H54 (cell line): ENCODE measurements around the gene UBIAD1.
"Not testable (repeated sequence)": the region's sequence is repeated elsewhere in the genome, so short reads cannot be mapped to it uniquely, and the experiment has no call there.

Experiments used
- DNase-seq: peaks from one replicate; pipeline ENCODE4 v3.0.0; 2011; ENCODE audit warnings: low spot score, mixed read lengths; ENCODE audit not compliant: insufficient read length
- FAIRE-seq: peaks from 3 replicates; lab custom pipeline; 2011; peaks lifted over from hg19 to GRCh38; lab: Jason Lieb, UNC
- POLR2A ChIP-seq: IDR thresholded peaks from 2 replicates; pipeline ENCODE4 v1.6.1; 2011; ENCODE audit warnings: low read depth, mild to moderate bottlenecking, low read length

The UBIAD1 gene

GRCh38 chr1:11266268-11267074 lies 6.5 kb upstream of the UBIAD1 start:
- no peak for TF ChIP-seq POLR2A
- FAIRE-seq (no peak), DNase-seq (no peak)

GRCh38 chr1:11267350-11268337 lies 5.4 kb upstream of the UBIAD1 start:
- FAIRE-seq = not testable (repeated sequence)

GRCh38 chr1:11272544-11272831 lies 510 bp upstream of the UBIAD1 start:
- FAIRE-seq (no peak), DNase-seq (no peak)
- no peak for TF ChIP-seq POLR2A

More at GRCh38 chr1:11267350-11268337, 5.4 kb upstream of the UBIAD1 start:
- DNase-seq = not testable (repeated sequence)

DNA sequence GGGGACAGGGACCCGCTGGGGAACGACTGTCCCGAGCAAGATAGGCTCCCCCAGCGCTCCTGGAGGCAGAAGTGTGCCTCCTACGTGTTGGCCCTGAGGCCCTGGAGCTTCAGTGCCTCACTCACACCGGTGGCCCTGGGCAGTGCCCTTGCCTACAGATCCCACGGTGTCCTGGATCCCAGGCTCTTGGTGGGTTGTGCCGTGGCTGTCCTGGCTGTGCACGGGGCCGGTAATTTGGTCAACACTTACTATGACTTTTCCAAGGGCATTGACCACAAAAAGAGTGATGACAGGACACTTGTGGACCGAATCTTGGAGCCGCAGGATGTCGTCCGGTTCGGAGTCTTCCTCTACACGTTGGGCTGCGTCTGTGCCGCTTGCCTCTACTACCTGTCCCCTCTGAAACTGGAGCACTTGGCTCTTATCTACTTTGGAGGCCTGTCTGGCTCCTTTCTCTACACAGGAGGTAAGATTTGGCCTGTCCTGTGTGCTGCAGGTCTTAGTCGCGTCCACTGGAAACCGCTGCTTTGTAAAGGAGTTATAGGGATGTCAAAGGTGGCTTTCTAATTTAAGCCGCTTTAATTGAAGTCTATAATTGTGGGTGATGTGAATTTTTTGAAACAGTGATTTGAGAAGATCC lies 717 bp downstream of the UBIAD1 start:
- no peak for TF ChIP-seq POLR2A
- FAIRE-seq (no peak), DNase-seq (no peak)

DNA sequence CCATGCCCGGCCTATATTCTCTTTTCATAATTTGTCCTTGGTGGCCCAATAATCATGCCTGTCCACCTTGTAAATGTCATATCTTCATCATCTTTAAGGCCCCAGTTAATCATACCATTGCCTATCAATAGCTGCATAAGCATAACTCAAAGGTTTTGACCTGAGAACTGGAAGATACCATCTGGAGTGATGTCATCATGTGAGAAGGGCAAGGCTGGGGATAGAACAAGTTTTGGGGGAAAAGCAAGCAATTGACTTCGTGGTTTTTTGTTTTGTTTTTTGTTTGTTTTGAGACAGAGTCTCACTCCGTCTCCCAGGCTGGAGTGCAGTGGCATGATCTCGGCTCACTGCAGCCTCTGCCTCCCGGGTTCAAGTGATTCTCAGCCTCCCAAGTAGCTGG lies 6.2 kb downstream of the UBIAD1 start:
- no peak for TF ChIP-seq POLR2A
- no peak for FAIRE-seq
- no peak for DNase-seq

DNA sequence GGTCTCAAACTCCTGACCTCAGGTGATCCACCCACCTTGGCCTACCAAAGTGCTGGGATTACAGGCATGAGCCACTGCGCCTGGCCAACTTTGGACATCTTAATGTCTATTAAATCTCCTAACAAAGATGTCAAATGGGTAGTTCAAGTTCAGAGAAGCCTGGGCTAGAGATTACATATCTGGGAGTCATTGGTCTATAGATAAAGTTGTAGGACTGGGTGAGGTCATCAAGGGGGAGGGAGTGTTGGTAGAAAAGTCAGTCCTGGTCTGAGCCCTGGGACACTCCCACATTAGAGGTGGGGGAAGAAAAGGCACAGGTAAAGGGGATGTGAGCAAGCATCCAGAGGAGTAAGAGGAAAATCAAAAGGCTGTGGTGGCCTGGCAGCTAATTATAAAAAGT lies 6.6 kb downstream of the UBIAD1 start:
- DNase-seq = no peak
- FAIRE-seq = no peak
- TF ChIP-seq POLR2A = no peak

- FAIRE-seq (no peak), DNase-seq (no peak)
- TF ChIP-seq POLR2A = no peak
These were observed 7.8 kb downstream of the UBIAD1 start for GRCh38 chr1:11280719-11281376.

GRCh38 chr1:11281518-11282331 lies 8.7 kb downstream of the UBIAD1 start:
- FAIRE-seq = peak; percentile 50
- DNase-seq = no peak
- TF ChIP-seq POLR2A = no peak

DNA sequence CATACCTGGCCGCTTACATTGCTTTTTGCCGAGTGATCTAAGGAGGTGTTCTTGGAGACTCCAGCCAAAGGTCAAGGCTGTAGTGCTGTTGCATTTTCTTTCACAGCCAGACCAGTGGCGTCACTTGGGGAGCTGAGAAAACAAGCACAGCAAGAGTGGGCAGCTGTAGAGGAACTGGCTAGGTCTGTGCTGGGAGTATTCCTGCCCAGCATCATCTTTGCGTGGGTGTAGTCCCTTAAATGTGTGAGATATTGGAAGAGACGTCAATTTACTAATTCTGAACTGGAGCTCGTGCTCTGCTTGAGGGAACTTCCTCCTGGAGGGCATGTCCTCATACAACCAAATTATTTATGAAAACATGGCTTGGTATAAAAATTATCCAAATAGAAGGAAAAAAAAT lies 10.2 kb downstream of the UBIAD1 start:
- TF ChIP-seq POLR2A = no peak
- no peak for FAIRE-seq
- DNase-seq = no peak

DNA sequence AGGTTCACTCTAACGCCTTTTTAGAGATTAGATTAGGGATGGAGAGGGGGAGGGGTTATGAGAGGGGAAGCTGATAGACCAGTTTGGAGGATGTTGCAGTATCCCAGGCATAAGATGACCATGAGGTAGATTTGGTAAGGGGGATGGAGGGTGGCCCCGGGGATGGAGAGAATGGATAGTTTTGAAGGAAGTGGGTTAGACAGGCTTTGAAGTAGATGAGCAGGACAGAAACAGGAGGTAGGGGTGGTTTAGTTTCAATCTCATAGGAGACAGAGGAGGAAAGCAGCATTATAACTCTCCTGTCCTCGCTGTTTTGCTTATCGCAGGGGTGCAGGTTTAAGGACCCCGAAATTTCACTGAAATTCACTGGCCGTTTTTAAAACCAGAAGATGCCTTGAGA lies 11.8 kb downstream of the UBIAD1 start:
- no peak for FAIRE-seq
- no peak for TF ChIP-seq POLR2A
- DNase-seq = no peak

GRCh38 chr1:11285883-11286734 lies 13.1 kb downstream of the UBIAD1 start:
- no peak for DNase-seq
- FAIRE-seq = no peak
- no peak for TF ChIP-seq POLR2A

GRCh38 chr1:11286735-11287410 lies 13.9 kb downstream of the UBIAD1 start:
- no peak for TF ChIP-seq POLR2A
- DNase-seq = no peak
- peak; percentile 27 for FAIRE-seq
